Measurements from ENCODE around the gene EIF2D.

Gene EIF2D

DNA sequence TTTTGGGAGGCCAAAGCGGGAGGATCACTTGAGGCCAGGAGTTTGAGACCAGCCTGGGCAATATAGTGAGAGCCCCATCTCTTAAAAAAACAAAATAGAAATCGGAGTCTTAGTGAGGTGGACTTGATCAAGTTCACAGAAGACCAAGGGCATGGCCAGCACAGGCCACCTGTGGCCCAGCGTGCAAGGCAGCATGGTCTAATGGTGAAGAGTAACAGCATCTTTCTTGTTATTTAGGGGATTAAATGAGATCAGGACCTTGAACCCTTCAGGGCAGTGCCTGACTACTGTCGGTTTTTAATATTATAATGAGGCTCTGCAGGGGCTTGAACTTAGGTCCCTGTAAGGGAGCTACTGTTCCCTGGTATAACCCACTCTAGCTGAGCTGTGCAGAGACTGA, 38.5 kb downstream of the EIF2D start:
- no peak overlapping the region for H3K9ac ChIP-seq (ENCODE audit: low read length in 5 of 5)
- H3K4me1 ChIP-seq (ENCODE audit: control insufficient read depth in 5 of 5, insufficient read depth in 5 of 5, low read length in 5 of 5), result peaks cover 16 to 41% (median 28%) of the 10 kb centered on the region in 5 donors
- no peaks in the 10 kb centered on the region for H3K9me3 ChIP-seq (ENCODE audit: control insufficient read depth in 5 of 5, low read length in 5 of 5)
- no peak overlapping the region for H3K27ac ChIP-seq (ENCODE audit: low read depth, low read length)
- H3K4me3 ChIP-seq (ENCODE audit: low read depth in 1 of 5, low read length in 5 of 5), result no peak overlapping the region
- H3K36me3 ChIP-seq (ENCODE audit: control insufficient read depth in 5 of 5, insufficient read depth in 5 of 5, low read length in 5 of 5), result peaks cover 0 to under 1% (median 0%) of the 10 kb centered on the region in 5 donors
- no peaks in the 10 kb centered on the region for H3K27me3 ChIP-seq (ENCODE audit: control insufficient read depth in 5 of 5, insufficient read depth in 4 of 5, low read length in 5 of 5)

DNA sequence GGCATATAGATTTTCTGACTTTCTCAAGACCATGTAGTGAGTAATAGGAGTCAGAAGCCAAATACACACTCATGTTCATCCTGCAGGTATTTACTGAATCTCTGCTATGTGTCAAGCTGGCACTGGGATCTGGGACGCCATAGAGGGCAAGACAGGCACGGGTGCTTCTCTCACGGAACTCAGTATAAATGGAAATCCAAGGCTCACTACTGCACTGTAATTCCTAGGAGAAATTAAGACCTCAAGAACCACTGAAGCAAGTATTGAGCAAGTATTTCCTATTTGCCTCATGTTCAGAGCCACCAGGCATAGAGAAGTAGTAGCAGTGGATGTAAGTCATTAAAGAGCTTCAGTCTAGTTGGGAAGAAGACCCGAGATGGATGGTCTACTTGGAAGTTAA, 38.9 kb downstream of the EIF2D start:
- Histone ChIP-seq H3K9ac (ENCODE audit: low read length in 5 of 5) (no peak overlapping the region), H3K27ac (ENCODE audit: low read depth, low read length) (no peak overlapping the region), H3K9me3 (ENCODE audit: control insufficient read depth in 5 of 5, low read length in 5 of 5) (no peaks in the 10 kb centered on the region), H3K36me3 (ENCODE audit: control insufficient read depth in 5 of 5, insufficient read depth in 5 of 5, low read length in 5 of 5) (peaks cover 0 to 2% (median 0%) of the 10 kb centered on the region in 5 donors), H3K4me1 (ENCODE audit: control insufficient read depth in 5 of 5, insufficient read depth in 5 of 5, low read length in 5 of 5) (peaks cover 16 to 38% (median 28%) of the 10 kb centered on the region in 5 donors), H3K4me3 (ENCODE audit: low read depth in 1 of 5, low read length in 5 of 5) (no peak overlapping the region), H3K27me3 (ENCODE audit: control insufficient read depth in 5 of 5, insufficient read depth in 4 of 5, low read length in 5 of 5) (no peaks in the 10 kb centered on the region)

DNA sequence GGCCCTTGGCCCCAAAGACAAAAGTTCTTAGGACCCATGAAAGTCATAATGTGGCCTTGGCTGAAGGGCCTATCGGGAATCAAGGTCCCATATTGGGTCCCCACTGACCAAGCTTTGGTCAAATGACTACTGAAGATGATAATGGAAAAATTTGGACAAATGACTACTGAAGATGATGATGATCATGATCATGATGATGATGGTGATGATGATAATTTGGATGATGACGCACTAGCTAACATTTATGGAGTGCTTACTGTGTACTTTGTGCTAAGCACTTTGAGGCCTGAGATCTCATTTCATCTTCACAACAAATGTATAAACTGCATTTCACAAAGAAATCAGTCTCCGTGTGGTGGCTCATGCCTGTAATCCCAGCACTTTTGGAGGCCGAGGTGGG, 39.4 kb downstream of the EIF2D start:
- H3K4me1 ChIP-seq (ENCODE audit: control insufficient read depth in 5 of 5, insufficient read depth in 5 of 5, low read length in 5 of 5), result peaks cover 16 to 35% (median 28%) of the 10 kb centered on the region in 5 donors

DNA sequence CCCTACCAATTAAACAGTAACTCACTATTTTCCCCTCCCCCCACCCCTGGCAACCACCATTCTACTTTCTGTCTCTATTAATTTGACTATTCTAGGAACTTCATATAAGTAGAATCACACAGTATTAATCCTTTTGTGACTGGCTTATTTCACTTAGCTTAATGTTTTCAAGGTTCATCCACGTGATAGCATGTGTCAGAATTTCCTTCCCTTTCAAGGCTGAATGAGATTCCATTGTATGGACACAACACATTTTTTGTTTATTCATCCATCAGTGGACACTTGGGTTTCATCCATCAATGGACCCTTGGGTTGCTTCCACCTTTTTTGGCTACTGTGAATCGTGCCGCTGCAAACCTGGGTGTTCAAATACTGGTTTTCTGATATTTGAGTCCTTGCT, 41.7 kb downstream of the EIF2D start:
- Histone ChIP-seq H3K27me3 (ENCODE audit: control insufficient read depth in 5 of 5, insufficient read depth in 4 of 5, low read length in 5 of 5) (no peaks in the 10 kb centered on the region), H3K4me3 (ENCODE audit: low read depth in 1 of 5, low read length in 5 of 5) (no peak overlapping the region), H3K4me1 (ENCODE audit: control insufficient read depth in 5 of 5, insufficient read depth in 5 of 5, low read length in 5 of 5) (peaks cover 7 to 20% (median 7%) of the 10 kb centered on the region in 5 donors), H3K27ac (ENCODE audit: low read depth, low read length) (no peak overlapping the region), H3K36me3 (ENCODE audit: control insufficient read depth in 5 of 5, insufficient read depth in 5 of 5, low read length in 5 of 5) (peaks cover 0 to 2% (median 0%) of the 10 kb centered on the region in 5 donors), H3K9me3 (ENCODE audit: control insufficient read depth in 5 of 5, low read length in 5 of 5) (no peaks in the 10 kb centered on the region), H3K9ac (ENCODE audit: low read length in 5 of 5) (no peak overlapping the region)

More for the DNA sequence above, 39.4 kb downstream of the EIF2D start:
- H3K9ac ChIP-seq (ENCODE audit: low read length in 5 of 5), result no peak overlapping the region
- no peak overlapping the region for H3K4me3 ChIP-seq (ENCODE audit: low read depth in 1 of 5, low read length in 5 of 5)
- no peak overlapping the region for H3K27ac ChIP-seq (ENCODE audit: low read depth, low read length)
- no peaks in the 10 kb centered on the region for H3K9me3 ChIP-seq (ENCODE audit: control insufficient read depth in 5 of 5, low read length in 5 of 5)
- H3K27me3 ChIP-seq (ENCODE audit: control insufficient read depth in 5 of 5, insufficient read depth in 4 of 5, low read length in 5 of 5), result no peaks in the 10 kb centered on the region
- peaks cover 0 to 2% (median 0%) of the 10 kb centered on the region in 5 donors for H3K36me3 ChIP-seq (ENCODE audit: control insufficient read depth in 5 of 5, insufficient read depth in 5 of 5, low read length in 5 of 5)

DNA sequence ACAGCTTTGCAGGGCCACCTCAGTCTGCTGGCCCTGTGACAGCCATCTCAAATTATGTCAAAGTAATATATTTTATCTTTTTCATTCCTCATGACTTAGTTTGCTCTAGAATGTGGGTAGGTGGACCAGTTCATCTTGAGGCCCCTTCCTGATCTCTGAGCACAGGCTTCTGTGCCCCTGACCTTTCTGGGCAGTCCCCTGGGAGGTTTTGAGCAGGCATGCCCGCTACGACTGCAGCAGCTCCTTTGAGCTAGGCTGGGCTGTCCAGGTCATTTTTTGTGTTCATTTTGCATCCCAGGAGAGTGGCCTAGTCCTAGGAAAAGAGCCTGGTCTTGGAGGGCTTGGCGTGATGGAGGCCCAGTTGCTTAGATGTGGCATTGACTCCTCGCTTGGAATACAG, 42.7 kb downstream of the EIF2D start:
- Histone ChIP-seq H3K36me3 (ENCODE audit: control insufficient read depth in 5 of 5, insufficient read depth in 5 of 5, low read length in 5 of 5) (peaks cover 0 to 2% (median 0%) of the 10 kb centered on the region in 5 donors), H3K27me3 (ENCODE audit: control insufficient read depth in 5 of 5, insufficient read depth in 4 of 5, low read length in 5 of 5) (no peaks in the 10 kb centered on the region), H3K27ac (ENCODE audit: low read depth, low read length) (no peak overlapping the region), H3K4me1 (ENCODE audit: control insufficient read depth in 5 of 5, insufficient read depth in 5 of 5, low read length in 5 of 5) (peaks cover 0 to 13% (median 2%) of the 10 kb centered on the region in 5 donors), H3K9ac (ENCODE audit: low read length in 5 of 5) (no peak overlapping the region), H3K9me3 (ENCODE audit: control insufficient read depth in 5 of 5, low read length in 5 of 5) (no peaks in the 10 kb centered on the region), H3K4me3 (ENCODE audit: low read depth in 1 of 5, low read length in 5 of 5) (no peak overlapping the region)

DNA sequence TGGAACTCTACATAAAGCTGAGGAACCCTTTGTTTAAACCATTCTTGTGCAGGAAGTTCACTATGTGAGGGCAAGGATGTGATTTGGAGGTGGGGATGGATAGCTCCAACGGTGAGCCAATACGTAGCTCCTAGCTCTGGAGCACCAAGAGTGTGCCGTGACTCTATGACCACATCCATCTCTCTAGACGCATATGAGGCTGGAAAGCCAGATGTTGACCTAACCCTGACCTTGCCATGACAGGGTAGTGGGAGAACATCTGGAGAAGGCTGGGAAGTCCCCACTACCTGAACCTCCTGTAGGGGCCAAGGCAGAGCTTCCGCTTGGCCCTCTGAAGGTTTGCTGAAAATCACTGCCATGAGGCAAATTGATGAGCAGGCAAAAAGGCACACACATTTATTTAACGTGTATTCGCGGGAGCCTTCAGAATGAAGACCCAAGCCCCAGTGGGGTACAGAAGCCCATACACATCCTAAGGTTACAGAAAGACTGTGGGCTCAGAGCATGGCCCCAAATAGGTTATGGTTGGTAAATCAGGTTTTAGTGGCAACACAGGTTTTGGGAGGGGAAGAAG, 43.4 kb downstream of the EIF2D start:
- Histone ChIP-seq H3K4me1 (ENCODE audit: control insufficient read depth in 5 of 5, insufficient read depth in 5 of 5, low read length in 5 of 5) (peaks cover 0 to 12% (median 2%) of the 10 kb centered on the region in 5 donors), H3K9me3 (ENCODE audit: control insufficient read depth in 5 of 5, low read length in 5 of 5) (no peaks in the 10 kb centered on the region), H3K36me3 (ENCODE audit: control insufficient read depth in 5 of 5, insufficient read depth in 5 of 5, low read length in 5 of 5) (peaks cover 0 to 2% (median 0%) of the 10 kb centered on the region in 5 donors), H3K27me3 (ENCODE audit: control insufficient read depth in 5 of 5, insufficient read depth in 4 of 5, low read length in 5 of 5) (no peaks in the 10 kb centered on the region), H3K27ac (ENCODE audit: low read depth, low read length) (no peak overlapping the region), H3K9ac (ENCODE audit: low read length in 5 of 5) (no peak overlapping the region), H3K4me3 (ENCODE audit: low read depth in 1 of 5, low read length in 5 of 5) (no peak overlapping the region)

DNA sequence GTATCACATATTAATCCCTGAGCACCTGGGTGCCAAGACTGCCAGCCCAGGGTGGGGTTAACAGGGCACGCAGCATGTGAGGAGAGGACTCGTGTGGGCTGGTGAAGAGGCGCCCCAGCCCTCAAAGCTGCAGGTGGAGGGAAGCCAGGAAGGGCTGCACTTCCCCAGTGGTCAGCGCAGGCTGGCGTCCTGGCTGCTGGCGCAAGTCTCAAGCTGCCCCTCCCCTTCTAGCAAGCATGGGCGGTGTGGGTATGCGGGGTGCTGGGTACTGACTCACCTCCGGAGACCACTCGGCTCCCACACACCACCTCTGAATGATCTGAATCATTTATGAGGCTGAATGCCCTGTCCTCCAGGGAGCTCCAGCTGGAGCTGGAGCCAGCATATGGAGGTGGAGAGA, 44.0 kb downstream of the EIF2D start:
- no peaks in the 10 kb centered on the region for H3K27me3 ChIP-seq (ENCODE audit: control insufficient read depth in 5 of 5, insufficient read depth in 4 of 5, low read length in 5 of 5)
- H3K27ac ChIP-seq (ENCODE audit: low read depth, low read length), result no peak overlapping the region
- no peak overlapping the region for H3K9ac ChIP-seq (ENCODE audit: low read length in 5 of 5)
- H3K4me3 ChIP-seq (ENCODE audit: low read depth in 1 of 5, low read length in 5 of 5), result no peak overlapping the region
- H3K36me3 ChIP-seq (ENCODE audit: control insufficient read depth in 5 of 5, insufficient read depth in 5 of 5, low read length in 5 of 5), result peaks cover 0 to 2% (median 0%) of the 10 kb centered on the region in 5 donors
- H3K9me3 ChIP-seq (ENCODE audit: control insufficient read depth in 5 of 5, low read length in 5 of 5), result no peaks in the 10 kb centered on the region
- peaks cover 0 to 12% (median 2%) of the 10 kb centered on the region in 5 donors for H3K4me1 ChIP-seq (ENCODE audit: control insufficient read depth in 5 of 5, insufficient read depth in 5 of 5, low read length in 5 of 5)

DNA sequence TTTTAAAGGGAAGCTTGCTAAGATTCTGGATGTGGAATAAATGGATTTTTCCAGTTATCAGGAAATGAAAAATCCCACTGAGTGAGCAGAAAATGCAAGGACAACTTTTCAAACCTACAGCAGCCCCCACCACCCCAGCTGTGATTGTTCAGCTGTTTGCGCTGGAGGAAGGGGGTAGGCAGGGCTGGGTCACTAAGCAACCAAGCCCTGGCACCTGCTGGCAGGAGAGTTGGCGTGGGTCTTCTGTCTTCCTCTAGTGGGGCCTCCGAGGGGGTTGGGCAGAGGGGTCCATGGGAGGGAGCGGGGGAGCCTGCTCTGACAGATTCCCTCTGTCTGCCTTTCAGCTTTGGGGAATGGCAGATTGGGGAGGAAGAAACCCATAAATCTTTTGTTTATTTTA, 45.3 kb downstream of the EIF2D start:
- Histone ChIP-seq H3K9me3 (ENCODE audit: control insufficient read depth in 5 of 5, low read length in 5 of 5) (no peaks in the 10 kb centered on the region), H3K27me3 (ENCODE audit: control insufficient read depth in 5 of 5, insufficient read depth in 4 of 5, low read length in 5 of 5) (no peaks in the 10 kb centered on the region), H3K36me3 (ENCODE audit: control insufficient read depth in 5 of 5, insufficient read depth in 5 of 5, low read length in 5 of 5) (peaks cover 0 to 2% (median 0%) of the 10 kb centered on the region in 5 donors), H3K4me1 (ENCODE audit: control insufficient read depth in 5 of 5, insufficient read depth in 5 of 5, low read length in 5 of 5) (peaks cover 0 to 13% (median 2%) of the 10 kb centered on the region in 5 donors), H3K27ac (ENCODE audit: low read depth, low read length) (no peak overlapping the region), H3K9ac (ENCODE audit: low read length in 5 of 5) (no peak overlapping the region), H3K4me3 (ENCODE audit: low read depth in 1 of 5, low read length in 5 of 5) (no peak overlapping the region)

DNA sequence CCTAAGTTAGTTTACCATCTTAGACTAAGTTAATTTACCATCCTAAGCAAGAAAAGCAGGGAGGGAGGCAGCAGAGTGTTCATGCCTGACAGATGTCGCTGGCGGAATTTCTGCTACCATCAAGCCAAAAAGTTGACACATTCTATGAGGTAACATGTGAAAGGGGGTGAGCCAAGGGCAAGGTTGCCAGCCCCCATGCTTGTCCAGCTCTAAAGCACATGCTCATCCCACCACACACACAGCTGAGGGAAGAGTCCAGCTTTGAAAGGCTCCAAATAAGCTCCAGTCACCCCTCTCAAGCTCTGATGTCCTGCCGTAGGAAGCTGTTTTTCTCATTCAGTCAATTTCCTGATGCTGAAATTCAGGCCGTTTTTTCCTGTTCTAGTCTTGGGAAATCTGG, 46.3 kb downstream of the EIF2D start:
- H3K4me3 ChIP-seq (ENCODE audit: low read depth in 1 of 5, low read length in 5 of 5), result no peak overlapping the region

DNA sequence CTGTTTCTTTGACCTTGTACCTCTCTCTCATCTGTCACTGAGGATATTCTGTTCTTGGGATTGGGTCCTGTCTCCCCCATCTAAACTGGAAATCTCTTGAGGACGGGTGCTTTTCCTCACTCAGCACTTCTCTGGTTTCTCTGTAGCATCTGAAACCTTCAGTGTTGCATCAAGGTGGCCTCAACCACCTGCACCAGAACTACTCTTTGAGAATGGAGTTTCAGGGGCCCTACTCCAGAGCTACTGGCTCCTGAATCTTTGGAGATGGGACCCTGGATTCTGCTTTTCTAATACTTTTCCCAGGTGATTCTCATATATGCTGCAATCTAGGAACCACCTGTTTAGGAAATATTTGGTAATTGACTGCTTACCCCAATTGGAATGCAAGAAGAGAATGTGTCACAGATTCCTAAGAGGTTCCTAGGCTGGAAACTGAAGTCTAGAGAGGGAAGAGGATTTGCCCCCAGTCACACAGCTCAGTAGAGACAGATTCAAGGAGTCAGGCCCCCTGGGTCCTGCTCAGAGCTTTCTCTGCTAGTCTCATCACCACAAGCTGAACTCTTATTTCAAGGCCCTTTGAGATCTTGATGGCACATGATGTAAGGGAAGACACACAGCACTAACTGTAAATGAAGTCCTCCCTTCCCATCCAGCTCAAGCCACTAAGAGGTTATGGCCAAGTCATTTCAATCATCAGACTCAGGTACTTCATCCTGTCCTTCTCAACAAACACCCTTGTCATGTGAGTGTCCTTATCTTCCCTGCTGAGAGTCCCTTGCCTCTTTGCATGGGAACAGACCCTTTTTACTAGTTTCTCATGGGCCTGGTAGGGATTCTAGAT, 48.7 kb downstream of the EIF2D start:
- H3K9ac ChIP-seq (ENCODE audit: low read length in 5 of 5), result no peak overlapping the region
- no peaks in the 10 kb centered on the region for H3K9me3 ChIP-seq (ENCODE audit: control insufficient read depth in 5 of 5, low read length in 5 of 5)
- H3K27me3 ChIP-seq (ENCODE audit: control insufficient read depth in 5 of 5, insufficient read depth in 4 of 5, low read length in 5 of 5), result no peaks in the 10 kb centered on the region
- H3K4me1 ChIP-seq (ENCODE audit: control insufficient read depth in 5 of 5, insufficient read depth in 5 of 5, low read length in 5 of 5), result peaks cover 4 to 24% (median 17%) of the 10 kb centered on the region in 5 donors
- H3K27ac ChIP-seq (ENCODE audit: low read depth, low read length), result no peak overlapping the region
- H3K36me3 ChIP-seq (ENCODE audit: control insufficient read depth in 5 of 5, insufficient read depth in 5 of 5, low read length in 5 of 5), result no peaks in the 10 kb centered on the region
- no peak overlapping the region for H3K4me3 ChIP-seq (ENCODE audit: low read depth in 1 of 5, low read length in 5 of 5)

More for the DNA sequence above, 46.3 kb downstream of the EIF2D start:
- no peak overlapping the region for H3K9ac ChIP-seq (ENCODE audit: low read length in 5 of 5)
- H3K9me3 ChIP-seq (ENCODE audit: control insufficient read depth in 5 of 5, low read length in 5 of 5), result no peaks in the 10 kb centered on the region
- no peaks in the 10 kb centered on the region for H3K27me3 ChIP-seq (ENCODE audit: control insufficient read depth in 5 of 5, insufficient read depth in 4 of 5, low read length in 5 of 5)
- no peak overlapping the region for H3K27ac ChIP-seq (ENCODE audit: low read depth, low read length)
- H3K36me3 ChIP-seq (ENCODE audit: control insufficient read depth in 5 of 5, insufficient read depth in 5 of 5, low read length in 5 of 5), result peaks cover 0 to 2% (median 0%) of the 10 kb centered on the region in 5 donors
- H3K4me1 ChIP-seq (ENCODE audit: control insufficient read depth in 5 of 5, insufficient read depth in 5 of 5, low read length in 5 of 5), result peaks cover 0 to 13% (median 2%) of the 10 kb centered on the region in 5 donors

Data from subcutaneous abdominal adipose tissue (tissue), 5 donors.